ENCODE results near the gene UCHL5.

Gene UCHL5

DNA sequence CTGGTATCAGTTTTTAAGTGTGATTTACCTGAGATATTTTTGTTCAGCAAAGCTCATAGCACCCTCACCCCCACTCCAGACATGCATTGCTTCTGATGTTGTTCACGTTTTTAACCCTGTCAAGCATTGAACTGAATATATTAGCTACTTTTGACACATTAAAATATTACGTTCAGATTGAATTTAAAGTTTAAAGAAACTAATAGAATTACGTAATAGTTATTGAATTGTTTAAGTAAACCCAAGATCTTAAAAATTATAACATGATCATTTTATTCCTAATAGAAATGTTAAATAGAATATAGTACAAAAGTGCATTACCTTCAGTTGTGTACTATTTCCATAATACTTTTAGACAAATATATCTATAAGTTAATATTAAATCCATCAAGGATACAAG is 27.2 kb upstream of the UCHL5 start:
- peaks cover 26% of the 10 kb centered on the region for H3K36me3 ChIP-seq (ENCODE audit: insufficient read depth, low read length)

DNA sequence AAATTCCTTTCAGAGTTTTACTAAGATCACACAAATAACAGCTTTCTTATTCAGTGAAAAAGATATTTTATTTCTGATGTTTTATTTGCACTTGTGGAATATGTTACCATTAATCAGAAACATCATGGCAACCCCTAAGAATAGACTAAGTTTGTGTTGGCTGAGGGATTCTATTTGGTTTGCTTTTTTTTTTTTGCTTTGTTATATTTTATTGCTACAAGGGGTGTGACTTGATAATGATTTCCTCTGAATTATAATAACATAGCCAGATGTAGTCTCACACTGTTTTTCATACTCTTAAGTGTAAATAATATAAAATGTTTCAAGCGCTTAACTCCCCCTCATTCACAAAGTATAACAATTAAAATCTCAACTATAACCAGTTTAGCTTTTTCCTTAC is 26.1 kb upstream of the UCHL5 start:
- Histone ChIP-seq H2AFZ (ENCODE audit: low read length, unreplicated experiment) (no peak overlapping the region), H3K27me3 (ENCODE audit: insufficient read depth, low read length) (no peaks in the 10 kb centered on the region), H3K36me3 (ENCODE audit: insufficient read depth, low read length) (peaks cover 36% of the 10 kb centered on the region), H3K4me1 (ENCODE audit: control insufficient read depth, insufficient read depth, low read length, unreplicated experiment) (no peaks in the 10 kb centered on the region), H3K79me2 (ENCODE audit: control insufficient read depth, insufficient read depth, low read length, unreplicated experiment) (no peaks in the 10 kb centered on the region), H3K27ac (ENCODE audit: low read depth, low read length) (no peak overlapping the region), H3K4me3 (ENCODE audit: low read depth, low read length) (no peak overlapping the region)

More for the DNA sequence above, 27.2 kb upstream of the UCHL5 start:
- H3K27ac ChIP-seq (ENCODE audit: low read depth, low read length): no peak overlapping the region
- H3K4me1 ChIP-seq (ENCODE audit: control insufficient read depth, insufficient read depth, low read length, unreplicated experiment): no peaks in the 10 kb centered on the region
- no peak overlapping the region for H3K4me3 ChIP-seq (ENCODE audit: low read depth, low read length)
- H3K79me2 ChIP-seq (ENCODE audit: control insufficient read depth, insufficient read depth, low read length, unreplicated experiment): no peaks in the 10 kb centered on the region
- H3K27me3 ChIP-seq (ENCODE audit: insufficient read depth, low read length): no peaks in the 10 kb centered on the region
- no peak overlapping the region for H2AFZ ChIP-seq (ENCODE audit: low read length, unreplicated experiment)

DNA sequence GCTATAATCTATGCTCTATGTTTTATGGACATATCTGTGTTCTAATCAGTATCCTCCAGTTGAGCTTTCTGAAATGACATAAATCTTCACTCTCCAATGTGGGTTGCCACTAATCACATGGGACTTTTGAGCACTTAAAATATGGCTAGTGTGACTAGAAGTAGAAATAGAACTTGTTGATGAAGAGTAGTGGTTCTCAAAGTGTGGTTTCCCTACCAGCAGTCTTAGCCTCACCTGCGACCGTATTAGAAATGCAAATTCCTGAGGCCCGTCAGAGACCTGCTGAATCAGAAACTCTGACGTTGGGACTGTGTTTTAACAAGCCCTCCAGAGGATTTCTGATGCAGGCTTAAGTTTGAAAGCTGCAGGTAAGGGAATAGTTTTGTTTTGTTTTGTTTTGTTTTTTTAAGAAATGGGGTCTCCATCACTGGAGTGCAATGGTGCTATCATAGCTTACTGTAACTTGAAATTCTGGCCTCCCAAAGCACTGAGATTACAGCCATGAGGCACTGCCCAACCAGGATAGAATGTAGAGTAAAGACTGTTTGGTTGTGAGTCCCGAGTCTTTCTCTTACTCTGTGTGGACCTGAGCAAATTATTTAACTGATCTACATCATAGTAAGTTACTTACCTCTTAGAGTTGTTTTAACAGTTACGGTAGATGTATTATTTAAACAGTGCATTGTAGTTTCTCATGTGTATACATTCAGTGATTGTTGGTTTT is 24.4 kb upstream of the UCHL5 start:
- H3K79me2 ChIP-seq (ENCODE audit: control insufficient read depth, insufficient read depth, low read length, unreplicated experiment): no peaks in the 10 kb centered on the region
- H3K27me3 ChIP-seq (ENCODE audit: insufficient read depth, low read length): no peaks in the 10 kb centered on the region
- no peak overlapping the region for H3K27ac ChIP-seq (ENCODE audit: low read depth, low read length)
- H2AFZ ChIP-seq (ENCODE audit: low read length, unreplicated experiment): no peak overlapping the region
- H3K4me3 ChIP-seq (ENCODE audit: low read depth, low read length): no peak overlapping the region
- peaks cover 51% of the 10 kb centered on the region for H3K36me3 ChIP-seq (ENCODE audit: insufficient read depth, low read length)
- H3K4me1 ChIP-seq (ENCODE audit: control insufficient read depth, insufficient read depth, low read length, unreplicated experiment): no peaks in the 10 kb centered on the region

DNA sequence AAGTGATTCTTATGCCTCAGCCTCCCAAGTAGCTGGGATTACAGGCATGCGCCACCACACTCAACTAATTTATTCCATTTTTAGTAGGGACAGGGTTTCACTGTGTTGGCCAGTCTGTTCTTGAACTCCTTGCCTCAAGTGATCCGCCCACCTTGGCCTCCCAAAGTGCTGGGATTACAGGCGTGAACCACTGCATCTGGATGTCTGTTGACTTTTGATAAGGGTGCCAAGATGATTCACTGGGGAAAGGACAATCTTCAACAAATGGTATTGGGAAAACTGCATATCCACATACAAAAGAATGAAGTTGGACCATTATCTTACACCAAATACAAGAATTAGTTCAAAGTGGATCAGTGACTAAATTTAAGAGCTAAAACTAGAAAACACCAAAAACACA is 20.0 kb upstream of the UCHL5 start:
- Histone ChIP-seq H3K27me3 (ENCODE audit: insufficient read depth, low read length) (no peaks in the 10 kb centered on the region), H3K4me3 (ENCODE audit: low read depth, low read length) (no peak overlapping the region), H2AFZ (ENCODE audit: low read length, unreplicated experiment) (no peak overlapping the region), H3K36me3 (ENCODE audit: insufficient read depth, low read length) (peaks cover 66% of the 10 kb centered on the region), H3K4me1 (ENCODE audit: control insufficient read depth, insufficient read depth, low read length, unreplicated experiment) (no peaks in the 10 kb centered on the region), H3K27ac (ENCODE audit: low read depth, low read length) (no peak overlapping the region), H3K79me2 (ENCODE audit: control insufficient read depth, insufficient read depth, low read length, unreplicated experiment) (peaks cover 9% of the 10 kb centered on the region)

DNA sequence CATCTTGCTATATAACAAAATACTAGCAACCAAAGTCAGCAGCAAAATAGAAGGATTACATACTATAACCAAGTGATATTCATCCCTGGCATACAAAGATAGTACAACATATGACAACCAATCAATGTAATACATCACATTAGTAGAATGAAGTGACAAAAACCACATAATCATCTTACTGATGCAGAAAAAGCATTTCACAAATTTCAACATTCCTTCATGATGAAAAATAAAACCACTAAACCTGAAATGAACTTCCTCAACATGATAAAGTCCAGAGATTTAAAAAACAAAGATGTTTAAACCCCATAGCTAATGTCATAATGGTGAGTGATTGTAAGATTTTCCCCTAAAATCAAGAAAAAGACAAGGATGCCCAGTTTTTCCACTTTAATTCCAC is 18.8 kb upstream of the UCHL5 start:
- Histone ChIP-seq H3K27ac (ENCODE audit: low read depth, low read length) (no peak overlapping the region), H2AFZ (ENCODE audit: low read length, unreplicated experiment) (no peak overlapping the region), H3K27me3 (ENCODE audit: insufficient read depth, low read length) (no peaks in the 10 kb centered on the region), H3K4me3 (ENCODE audit: low read depth, low read length) (no peak overlapping the region), H3K36me3 (ENCODE audit: insufficient read depth, low read length) (peaks cover 59% of the 10 kb centered on the region), H3K79me2 (ENCODE audit: control insufficient read depth, insufficient read depth, low read length, unreplicated experiment) (peaks cover 13% of the 10 kb centered on the region), H3K4me1 (ENCODE audit: control insufficient read depth, insufficient read depth, low read length, unreplicated experiment) (no peaks in the 10 kb centered on the region)

DNA sequence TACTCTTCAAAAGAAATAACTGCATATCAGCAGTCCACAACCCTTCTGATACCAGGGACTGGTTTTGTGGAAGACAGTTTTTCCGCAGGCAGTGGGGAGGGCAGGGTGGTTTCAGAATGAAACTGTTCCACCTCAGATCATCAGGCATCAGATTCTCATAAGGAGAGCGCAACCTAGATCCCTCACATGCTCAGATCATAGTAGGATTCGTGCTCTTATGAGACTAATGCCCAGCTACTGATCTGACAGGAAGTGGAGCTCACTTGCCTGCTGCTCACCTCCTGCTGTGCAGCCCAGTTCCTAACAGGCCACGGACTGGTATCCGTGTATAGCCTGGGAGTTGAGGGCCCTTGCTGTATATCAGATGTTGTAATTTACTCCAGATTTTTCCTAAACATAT is 11.8 kb upstream of the UCHL5 start:
- no peak overlapping the region for H3K27ac ChIP-seq (ENCODE audit: low read depth, low read length)
- H3K36me3 ChIP-seq (ENCODE audit: insufficient read depth, low read length): peaks cover 14% of the 10 kb centered on the region
- no peaks in the 10 kb centered on the region for H3K27me3 ChIP-seq (ENCODE audit: insufficient read depth, low read length)
- H3K4me3 ChIP-seq (ENCODE audit: low read depth, low read length): no peak overlapping the region
- peaks cover 72% of the 10 kb centered on the region for H3K79me2 ChIP-seq (ENCODE audit: control insufficient read depth, insufficient read depth, low read length, unreplicated experiment)
- peaks cover 6% of the 10 kb centered on the region for H3K4me1 ChIP-seq (ENCODE audit: control insufficient read depth, insufficient read depth, low read length, unreplicated experiment)
- no peak overlapping the region for H2AFZ ChIP-seq (ENCODE audit: low read length, unreplicated experiment)

DNA sequence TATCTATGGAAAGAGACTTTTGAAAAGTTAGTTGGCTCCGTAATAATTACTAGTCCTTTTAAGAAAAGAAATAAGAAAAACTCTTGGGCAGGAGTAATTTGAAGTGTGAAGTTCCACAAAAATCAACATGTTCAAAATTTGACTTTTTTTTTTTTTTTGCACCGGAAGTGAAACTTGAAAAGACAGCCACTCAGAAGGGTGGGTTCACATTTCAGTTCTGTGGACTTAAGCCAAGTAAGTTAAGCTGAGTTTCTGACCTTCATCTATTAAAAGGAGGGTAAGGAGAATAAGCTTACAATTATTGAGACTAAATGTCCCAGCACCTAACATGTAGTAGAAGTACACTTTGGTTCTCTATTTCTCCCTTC is 11.2 kb upstream of the UCHL5 start:
- no peaks in the 10 kb centered on the region for H3K27me3 ChIP-seq (ENCODE audit: insufficient read depth, low read length)
- peaks cover 73% of the 10 kb centered on the region for H3K79me2 ChIP-seq (ENCODE audit: control insufficient read depth, insufficient read depth, low read length, unreplicated experiment)
- H2AFZ ChIP-seq (ENCODE audit: low read length, unreplicated experiment): no peak overlapping the region
- H3K27ac ChIP-seq (ENCODE audit: low read depth, low read length): no peak overlapping the region
- H3K36me3 ChIP-seq (ENCODE audit: insufficient read depth, low read length): peaks cover 14% of the 10 kb centered on the region
- H3K4me3 ChIP-seq (ENCODE audit: low read depth, low read length): no peak overlapping the region
- H3K4me1 ChIP-seq (ENCODE audit: control insufficient read depth, insufficient read depth, low read length, unreplicated experiment): peaks cover 6% of the 10 kb centered on the region

DNA sequence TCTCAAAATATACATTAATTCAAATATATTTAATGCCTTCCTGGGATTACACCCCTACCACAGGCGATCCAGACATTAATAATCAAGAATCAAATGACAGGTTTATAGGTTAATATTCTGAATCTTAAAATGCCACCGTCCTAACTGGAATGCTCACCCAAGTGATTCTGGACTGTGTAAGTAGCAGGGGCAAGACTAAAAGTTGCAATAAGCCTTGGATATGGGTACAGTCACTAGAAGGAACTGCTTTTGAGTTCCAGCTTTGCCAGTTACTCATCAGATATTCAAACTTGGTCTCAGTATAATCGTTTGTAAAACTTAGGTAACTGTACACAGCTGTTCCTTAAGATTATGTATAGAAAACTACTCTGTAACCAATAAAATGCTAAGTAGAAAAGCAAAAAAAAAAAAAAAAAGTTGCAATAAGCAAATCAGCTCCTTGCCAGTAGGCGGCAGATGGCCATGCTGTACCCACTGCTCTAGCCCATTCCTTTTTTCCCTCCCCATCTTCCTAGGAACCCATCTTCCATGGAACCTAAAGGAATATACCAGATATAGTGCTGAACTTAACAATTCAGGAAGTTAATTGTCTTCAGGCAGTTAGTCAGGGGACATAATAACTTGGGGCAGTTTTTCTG is 10.7 kb upstream of the UCHL5 start:
- Histone ChIP-seq H3K79me2 (ENCODE audit: control insufficient read depth, insufficient read depth, low read length, unreplicated experiment) (peaks cover 75% of the 10 kb centered on the region), H3K4me3 (ENCODE audit: low read depth, low read length) (no peak overlapping the region), H3K27ac (ENCODE audit: low read depth, low read length) (no peak overlapping the region)

DNA sequence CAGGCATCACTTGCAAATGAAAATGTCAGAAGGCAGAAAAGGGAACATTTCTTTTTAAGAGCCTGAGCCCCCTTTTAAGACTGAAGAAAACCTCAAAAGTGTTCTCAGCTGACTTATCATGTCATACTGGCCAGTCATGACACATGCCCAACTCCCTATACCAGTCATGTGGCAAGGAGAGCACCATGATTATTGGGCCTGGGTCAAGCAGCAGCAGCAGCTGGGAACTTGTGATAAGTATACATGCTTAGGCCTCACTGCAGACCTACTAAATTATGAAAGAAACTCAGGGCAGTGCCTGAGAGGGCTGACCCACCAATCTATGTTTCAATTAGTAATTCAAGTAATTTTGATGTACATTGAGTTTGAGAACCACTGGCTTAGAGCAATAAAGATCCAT is 8.9 kb upstream of the UCHL5 start:
- H3K27me3 ChIP-seq (ENCODE audit: insufficient read depth, low read length): no peaks in the 10 kb centered on the region
- no peak overlapping the region for H2AFZ ChIP-seq (ENCODE audit: low read length, unreplicated experiment)
- no peak overlapping the region for H3K4me3 ChIP-seq (ENCODE audit: low read depth, low read length)
- H3K36me3 ChIP-seq (ENCODE audit: insufficient read depth, low read length): peaks cover 10% of the 10 kb centered on the region
- peaks cover 88% of the 10 kb centered on the region for H3K79me2 ChIP-seq (ENCODE audit: control insufficient read depth, insufficient read depth, low read length, unreplicated experiment)
- H3K4me1 ChIP-seq (ENCODE audit: control insufficient read depth, insufficient read depth, low read length, unreplicated experiment): peaks cover 6% of the 10 kb centered on the region
- H3K27ac ChIP-seq (ENCODE audit: low read depth, low read length): no peak overlapping the region

More for the DNA sequence above, 10.7 kb upstream of the UCHL5 start:
- Histone ChIP-seq H2AFZ (ENCODE audit: low read length, unreplicated experiment) (no peak overlapping the region), H3K27me3 (ENCODE audit: insufficient read depth, low read length) (no peaks in the 10 kb centered on the region), H3K36me3 (ENCODE audit: insufficient read depth, low read length) (peaks cover 14% of the 10 kb centered on the region), H3K4me1 (ENCODE audit: control insufficient read depth, insufficient read depth, low read length, unreplicated experiment) (peaks cover 6% of the 10 kb centered on the region)

DNA sequence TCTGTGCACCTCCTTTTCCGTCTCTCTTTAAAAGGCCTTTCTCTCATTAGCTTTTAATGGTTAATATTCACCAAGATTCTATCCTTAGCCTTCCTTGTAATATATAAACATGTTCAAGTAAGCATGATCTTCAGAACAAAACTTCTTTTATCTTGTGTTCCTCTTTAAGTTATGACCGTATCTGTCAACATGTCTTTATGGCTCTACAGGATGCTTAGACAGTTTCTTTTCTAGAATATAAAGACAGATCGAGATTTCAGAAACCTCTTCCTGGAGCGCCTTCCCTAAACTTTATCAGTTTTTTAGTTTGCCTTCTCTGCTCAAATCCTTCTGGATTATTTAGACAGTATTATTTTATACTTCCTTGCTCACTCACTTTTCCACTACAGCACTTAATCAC is 7.4 kb upstream of the UCHL5 start:
- peaks cover 6% of the 10 kb centered on the region for H3K4me1 ChIP-seq (ENCODE audit: control insufficient read depth, insufficient read depth, low read length, unreplicated experiment)
- no peak overlapping the region for H3K4me3 ChIP-seq (ENCODE audit: low read depth, low read length)
- H3K79me2 ChIP-seq (ENCODE audit: control insufficient read depth, insufficient read depth, low read length, unreplicated experiment): peaks cover 92% of the 10 kb centered on the region
- H3K27me3 ChIP-seq (ENCODE audit: insufficient read depth, low read length): no peaks in the 10 kb centered on the region
- H3K36me3 ChIP-seq (ENCODE audit: insufficient read depth, low read length): 0 out of 2 replicates have a peak, but pooled peaks cover 5% of the 10 kb centered on the region
- no peak overlapping the region for H3K27ac ChIP-seq (ENCODE audit: low read depth, low read length)
- H2AFZ ChIP-seq (ENCODE audit: low read length, unreplicated experiment): no peak overlapping the region

DNA sequence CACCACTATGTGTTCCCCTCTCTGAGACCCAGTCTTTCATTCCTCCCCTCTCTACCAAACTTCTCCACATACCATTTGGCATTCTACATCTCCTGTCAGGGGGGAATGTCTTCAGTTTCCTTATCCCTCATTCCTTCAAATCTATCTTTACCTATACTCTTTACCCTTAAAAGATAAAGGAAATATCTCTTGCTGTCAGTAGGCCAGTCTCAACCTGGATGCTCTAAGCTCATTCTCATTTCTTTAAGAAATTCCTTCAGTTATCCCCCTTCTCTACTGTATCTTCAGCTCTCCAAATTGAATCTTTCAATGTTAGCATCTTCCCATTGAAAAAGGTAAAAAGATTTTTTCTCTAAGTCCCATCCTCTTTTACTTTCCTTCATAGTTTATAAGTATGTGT is 6.8 kb upstream of the UCHL5 start:
- H3K36me3 ChIP-seq (ENCODE audit: insufficient read depth, low read length): 0 out of 2 replicates have a peak, but pooled peaks cover 5% of the 10 kb centered on the region
- H2AFZ ChIP-seq (ENCODE audit: low read length, unreplicated experiment): no peak overlapping the region
- peaks cover 94% of the 10 kb centered on the region for H3K79me2 ChIP-seq (ENCODE audit: control insufficient read depth, insufficient read depth, low read length, unreplicated experiment)
- peaks cover 11% of the 10 kb centered on the region for H3K4me1 ChIP-seq (ENCODE audit: control insufficient read depth, insufficient read depth, low read length, unreplicated experiment)
- no peaks in the 10 kb centered on the region for H3K27me3 ChIP-seq (ENCODE audit: insufficient read depth, low read length)
- H3K4me3 ChIP-seq (ENCODE audit: low read depth, low read length): no peak overlapping the region
- H3K27ac ChIP-seq (ENCODE audit: low read depth, low read length): no peak overlapping the region

Measured in ACC112 (cell line).